NCI-H345 treated with DMSO at 0.1 percent for 48 hours (cell line): Measurements from ENCODE around the gene PDCD4.

Experiments
- DNase-seq: peaks from one replicate; lab custom pipeline; 2025; ENCODE audit not compliant: unreplicated experiment; lab: John Stamatoyannopoulos, UW

PDCD4 gene

DNA sequence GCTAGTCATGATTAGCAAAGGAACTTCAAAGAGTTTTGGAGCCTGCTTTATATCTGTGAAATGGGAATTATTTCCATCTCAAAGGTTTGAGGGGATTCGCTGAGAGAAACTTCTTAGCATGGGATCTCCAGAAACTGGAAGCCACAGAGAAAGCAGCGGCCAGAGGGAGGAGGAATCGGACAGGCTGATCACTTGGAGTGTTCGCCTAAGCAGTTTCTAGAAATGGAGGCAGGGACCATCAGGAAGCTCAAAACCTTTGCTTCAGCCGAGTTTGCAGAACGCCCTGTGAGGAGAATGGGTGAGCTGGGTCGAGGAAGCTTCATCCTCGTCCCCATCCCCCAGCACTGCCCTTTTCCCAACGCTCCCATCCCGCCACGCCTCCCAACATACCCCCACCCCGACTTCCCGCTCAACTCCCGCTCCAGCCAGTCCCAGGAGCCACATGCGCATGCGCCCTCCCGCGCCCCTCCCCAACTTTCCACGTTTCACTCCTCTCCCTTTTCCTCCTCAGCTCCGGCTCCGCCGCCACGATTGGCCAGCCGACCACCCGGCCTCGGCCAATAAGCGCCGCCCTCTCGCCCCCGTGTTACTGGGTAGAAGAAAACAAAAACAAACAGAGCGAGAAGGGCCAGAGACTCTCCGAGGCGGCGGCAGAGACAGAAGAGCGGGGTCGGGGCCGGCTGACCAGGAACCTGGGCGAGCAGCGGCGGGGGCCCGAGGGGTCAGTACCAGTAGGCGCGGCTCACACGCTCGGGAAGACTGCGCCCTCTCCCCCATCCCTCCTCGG, at the start of gene PDCD4:
Gene PDCD4, plus strand, starts transcription at position 631 of the 787 bp plus-strand sequence. CDS start 4,100 bp downstream, outside the sequence.
- peak; percentile 70 for DNase-seq

DNA sequence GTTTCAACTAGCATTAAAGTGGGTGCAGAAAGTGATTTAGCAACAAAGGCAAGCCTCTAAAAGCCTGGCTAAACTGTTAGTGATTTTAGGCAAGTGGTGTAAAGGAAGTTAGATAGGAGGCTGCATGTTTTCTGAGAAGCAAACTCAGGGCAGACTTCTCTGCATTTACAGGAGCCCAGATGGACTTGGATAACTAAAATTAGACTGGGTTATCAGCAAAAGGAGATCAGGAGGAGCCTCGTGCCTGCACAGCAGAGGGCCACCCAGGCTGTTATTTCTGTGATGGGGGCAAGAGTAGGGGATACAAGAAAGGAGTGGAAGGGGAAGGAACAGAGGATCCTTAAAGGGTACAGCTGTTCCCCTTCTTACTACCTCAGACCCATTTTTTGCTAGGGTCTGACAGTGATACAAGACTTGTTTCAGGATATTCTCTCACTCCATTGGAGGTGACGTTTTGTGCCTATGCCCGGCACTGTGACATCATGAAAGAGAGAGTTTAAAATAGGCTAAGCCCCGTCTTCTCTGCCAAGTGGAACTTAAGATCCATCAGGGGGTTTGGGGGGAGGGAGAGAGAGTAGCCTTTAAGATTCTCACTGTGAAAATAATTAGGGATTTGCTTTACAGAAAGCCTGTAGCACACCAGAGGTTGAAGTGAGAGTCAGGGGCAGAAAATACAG, 49.6 kb upstream of the PDCD4 start:
- no peak for DNase-seq

GRCh38 chr10:110822712-110823311, 48.9 kb upstream of the PDCD4 start:
- DNase-seq, result no peak

DNA sequence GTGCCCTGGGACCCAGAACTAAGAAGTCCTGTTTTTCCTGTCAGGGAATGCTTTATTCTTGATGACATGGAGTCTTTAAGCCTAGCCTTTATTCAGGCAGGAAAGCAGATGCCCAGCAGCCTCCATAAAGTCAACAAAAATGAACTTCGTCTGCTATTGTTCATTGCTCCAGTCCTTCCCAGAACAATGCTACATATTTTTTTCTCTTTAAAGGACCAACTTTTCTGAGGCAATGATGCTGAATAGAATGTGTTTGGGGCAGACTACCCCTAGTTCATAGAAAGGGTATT, 47.6 kb upstream of the PDCD4 start:
- DNase-seq, result no peak

- no peak for DNase-seq
Measured at GRCh38 chr10:110824660-110825059, 47.1 kb upstream of the PDCD4 start.

GRCh38 chr10:110825508-110825907, 46.2 kb upstream of the PDCD4 start:
- DNase-seq, result no peak

- no peak for DNase-seq
Measured at GRCh38 chr10:110827410-110827809, 44.3 kb upstream of the PDCD4 start.

GRCh38 chr10:110827875-110828274, 43.9 kb upstream of the PDCD4 start:
- no peak for DNase-seq

- no peak for DNase-seq
Measured at GRCh38 chr10:110828525-110828924, 43.2 kb upstream of the PDCD4 start.

GRCh38 chr10:110829721-110830410, 41.9 kb upstream of the PDCD4 start:
- no peak for DNase-seq

- DNase-seq, result no peak
Measured at GRCh38 chr10:110833234-110833940, 38.3 kb upstream of the PDCD4 start.

- DNase-seq, result no peak
Measured at GRCh38 chr10:110833941-110834628, 37.6 kb upstream of the PDCD4 start.

GRCh38 chr10:110834629-110835301, 37.0 kb upstream of the PDCD4 start:
- DNase-seq, result no peak

- DNase-seq, result no peak
Measured at GRCh38 chr10:110835841-110836240, 35.9 kb upstream of the PDCD4 start.

- DNase-seq, result no peak
Measured at GRCh38 chr10:110836706-110837105, 35.0 kb upstream of the PDCD4 start.

GRCh38 chr10:110837418-110838171, 34.1 kb upstream of the PDCD4 start:
- DNase-seq, result no peak

GRCh38 chr10:110840225-110840922, 31.4 kb upstream of the PDCD4 start:
- no peak for DNase-seq

- DNase-seq, result no peak
Measured at GRCh38 chr10:110840923-110841428, 30.8 kb upstream of the PDCD4 start.
